BE2C (cell line): ENCODE results near the gene CYP2W1.
A peak's percentile ranks its signal among the peaks of the same experiment; 100 is the strongest.

Experiments
- DNase-seq: peaks from one replicate; pipeline ENCODE4 v3.0.0-alpha.2; 2020
- H3K27me3 ChIP-seq: fragments of 250-450 bp; sonication (Bioruptor Pico); 2 replicates; pipeline ENCODE4 v1.5.1; 2020; ENCODE audit warnings: mild to moderate bottlenecking
- H3K36me3 ChIP-seq: fragments of 250-450 bp; sonication (Bioruptor Pico); 2 replicates; pipeline ENCODE4 v1.5.1; 2020; ENCODE audit warnings: mild to moderate bottlenecking
- H3K4me1 ChIP-seq: fragments of 250-450 bp; sonication (Bioruptor Pico); 2 replicates; pipeline ENCODE4 v1.5.1; 2020
- H3K4me3 ChIP-seq: 2 replicates; pipeline ENCODE4 v1.5.1; 2011; ENCODE audit warnings: low read depth, low read length
- H3K9me3 ChIP-seq: fragments of 250-450 bp; sonication (Bioruptor Pico); 2 replicates; pipeline ENCODE4 v1.5.1; 2020
- TF ChIP-seq, protein P1 (sequence below): IDR thresholded peaks from 2 replicates; pipeline ENCODE4 v1.5.1; 2012; ENCODE audit warnings: mild to moderate bottlenecking, low read depth, low read length

The CYP2W1 gene

GRCh38 chr7:1028044-1028770 lies 45.2 kb downstream of the CYP2W1 start:
- TF ChIP-seq, protein P1, sequence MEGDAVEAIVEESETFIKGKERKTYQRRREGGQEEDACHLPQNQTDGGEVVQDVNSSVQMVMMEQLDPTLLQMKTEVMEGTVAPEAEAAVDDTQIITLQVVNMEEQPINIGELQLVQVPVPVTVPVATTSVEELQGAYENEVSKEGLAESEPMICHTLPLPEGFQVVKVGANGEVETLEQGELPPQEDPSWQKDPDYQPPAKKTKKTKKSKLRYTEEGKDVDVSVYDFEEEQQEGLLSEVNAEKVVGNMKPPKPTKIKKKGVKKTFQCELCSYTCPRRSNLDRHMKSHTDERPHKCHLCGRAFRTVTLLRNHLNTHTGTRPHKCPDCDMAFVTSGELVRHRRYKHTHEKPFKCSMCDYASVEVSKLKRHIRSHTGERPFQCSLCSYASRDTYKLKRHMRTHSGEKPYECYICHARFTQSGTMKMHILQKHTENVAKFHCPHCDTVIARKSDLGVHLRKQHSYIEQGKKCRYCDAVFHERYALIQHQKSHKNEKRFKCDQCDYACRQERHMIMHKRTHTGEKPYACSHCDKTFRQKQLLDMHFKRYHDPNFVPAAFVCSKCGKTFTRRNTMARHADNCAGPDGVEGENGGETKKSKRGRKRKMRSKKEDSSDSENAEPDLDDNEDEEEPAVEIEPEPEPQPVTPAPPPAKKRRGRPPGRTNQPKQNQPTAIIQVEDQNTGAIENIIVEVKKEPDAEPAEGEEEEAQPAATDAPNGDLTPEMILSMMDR: no peak
- DNase-seq: peak; percentile 96
- Histone ChIP-seq H3K9me3 (no peaks in the 10 kb centered on the region), H3K36me3 (peaks cover 17% of the 10 kb centered on the region), H3K4me1 (peaks cover 7% of the 10 kb centered on the region), H3K4me3 (peak overlapping the region; percentile 69), H3K27me3 (no peaks in the 10 kb centered on the region)

DNA sequence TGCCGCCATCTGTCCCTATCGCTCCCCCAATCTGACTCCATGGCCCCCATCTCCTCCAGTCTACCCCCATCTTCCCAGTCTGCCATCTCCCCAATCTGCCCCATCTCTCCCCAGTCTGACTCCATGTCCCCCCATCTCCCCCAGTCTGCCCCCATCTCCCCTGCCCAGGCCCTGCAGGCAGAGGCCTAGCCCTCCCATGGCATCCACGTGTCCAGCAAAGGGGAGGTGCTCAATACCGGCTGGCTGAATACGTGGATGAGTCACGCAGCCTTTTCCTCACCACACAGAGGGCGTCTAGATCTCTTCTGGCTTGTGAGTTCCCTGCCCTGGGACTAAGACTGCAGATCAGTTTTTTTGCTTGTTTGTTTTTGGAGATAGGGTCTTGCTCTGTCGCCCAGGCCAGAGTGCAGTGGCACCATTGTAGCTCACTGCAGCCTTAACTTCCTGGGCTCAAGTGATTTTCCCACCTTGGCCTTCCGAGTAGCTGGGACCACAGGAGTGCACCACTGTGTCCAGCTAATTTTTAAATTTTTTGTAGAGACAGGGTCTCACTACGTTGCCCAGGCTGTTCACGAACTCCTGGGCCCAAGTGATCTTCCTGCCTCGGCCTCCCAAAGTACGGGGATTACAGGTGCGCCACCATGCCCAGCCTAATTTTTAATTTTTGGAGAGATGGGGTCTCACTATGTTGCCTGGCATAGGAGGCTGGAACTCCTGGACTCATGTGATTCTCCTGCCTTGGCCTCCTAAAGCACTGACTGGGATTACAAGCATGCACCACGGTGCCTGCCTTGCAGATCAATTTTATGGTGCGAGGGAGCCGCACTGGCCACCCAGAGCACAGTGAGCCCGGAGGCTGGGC lies 46.0 kb downstream of the CYP2W1 start:
- peak; percentile 89 for DNase-seq
- TF ChIP-seq, protein P1: no peak
- H3K27me3 ChIP-seq: no peaks in the 10 kb centered on the region
- peaks cover 17% of the 10 kb centered on the region for H3K36me3 ChIP-seq
- H3K4me1 ChIP-seq: peaks cover 7% of the 10 kb centered on the region
- H3K4me3 ChIP-seq: peak overlapping the region; percentile 69; the same call in 1 of the 2 replicates
- H3K9me3 ChIP-seq: no peaks in the 10 kb centered on the region

- no peak for DNase-seq
- H3K27me3 ChIP-seq: no peaks in the 10 kb centered on the region
- peaks cover 7% of the 10 kb centered on the region for H3K4me1 ChIP-seq
- H3K36me3 ChIP-seq: peaks cover 17% of the 10 kb centered on the region
- no peak overlapping the region for H3K4me3 ChIP-seq
- no peaks in the 10 kb centered on the region for H3K9me3 ChIP-seq
- TF ChIP-seq, protein P1: no peak
Measured at GRCh38 chr7:1029637-1030443, 46.9 kb downstream of the CYP2W1 start.

- TF ChIP-seq, protein P1: no peak
- Histone ChIP-seq H3K9me3 (no peaks in the 10 kb centered on the region; the same call in 1 of the 2 replicates), H3K4me1 (peaks cover 7% of the 10 kb centered on the region), H3K36me3 (peaks cover 12% of the 10 kb centered on the region), H3K4me3 (no peak overlapping the region), H3K27me3 (no peaks in the 10 kb centered on the region)
- no peak for DNase-seq
Measured at GRCh38 chr7:1030444-1031070, 47.6 kb downstream of the CYP2W1 start.

DNA sequence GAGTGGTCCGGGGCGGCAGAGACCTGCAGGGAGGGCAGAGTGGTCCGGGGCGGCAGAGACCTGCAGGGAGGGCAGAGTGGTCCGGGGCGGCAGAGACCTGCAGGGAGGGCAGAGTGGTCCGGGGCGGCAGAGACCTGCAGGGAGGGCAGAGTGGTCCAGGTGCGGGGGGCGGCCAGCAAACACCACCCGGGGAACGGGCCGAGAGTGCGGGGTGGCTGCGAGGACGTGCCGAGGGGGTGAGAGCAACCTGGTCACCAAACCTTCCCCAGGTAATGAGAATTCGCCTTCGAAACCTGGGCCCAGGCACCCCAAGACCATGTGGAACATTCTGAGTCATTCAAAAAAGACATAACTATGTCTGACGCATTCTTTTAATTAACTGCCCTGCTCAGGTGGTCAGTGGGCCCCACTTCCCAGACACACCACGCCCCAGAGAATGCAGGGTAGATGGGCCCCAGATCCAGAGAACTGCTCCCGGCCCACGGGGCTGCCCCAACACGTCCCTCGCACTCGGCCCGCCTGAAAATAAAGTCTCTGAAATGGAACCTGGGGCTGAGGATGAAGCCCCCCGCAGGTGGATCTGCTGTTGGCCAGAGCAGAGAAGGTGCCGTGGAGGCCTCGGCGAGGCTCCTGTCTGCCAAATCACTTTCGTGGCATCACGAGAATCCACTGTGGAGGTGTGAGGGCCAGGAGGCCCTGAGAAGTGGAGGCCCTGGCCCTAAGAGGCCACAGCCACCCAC lies 48.9 kb downstream of the CYP2W1 start:
- DNase-seq: no peak
- H3K36me3 ChIP-seq: peaks cover 4% of the 10 kb centered on the region; the same call in 1 of the 2 replicates
- H3K27me3 ChIP-seq: no peaks in the 10 kb centered on the region
- TF ChIP-seq, protein P1: no peak
- H3K4me3 ChIP-seq: no peak overlapping the region
- H3K4me1 ChIP-seq: peaks cover 7% of the 10 kb centered on the region
- no peaks in the 10 kb centered on the region; the same call in 1 of the 2 replicates for H3K9me3 ChIP-seq
